Hematopoietic multipotent progenitor cell treated with erythropoietin and hydrocortisone succinate and interleukin-3 and kit ligand, for 8 days (in vitro differentiated cells): ENCODE data around the gene MMP10.

ENCODE experiments used
- DNase-seq: peaks from one replicate; pipeline ENCODE4 v3.0.0-alpha.2; 2015

The MMP10 gene

GRCh38 chr11:102780491-102780918 is at the start of gene MMP10:
Gene MMP10 (minus strand): TSS chr11:102780628. CDS start chr11:102780591, 37 bp downstream.
- no peak for DNase-seq

- no peak for DNase-seq
These were observed 49.0 kb upstream of the MMP10 start for GRCh38 chr11:102829316-102830000.

- no peak for DNase-seq
These were observed 44.1 kb upstream of the MMP10 start for GRCh38 chr11:102824556-102824955.

- no peak for DNase-seq
These were observed 39.1 kb upstream of the MMP10 start for GRCh38 chr11:102819491-102819890.

- no peak for DNase-seq
These were observed 33.1 kb upstream of the MMP10 start for GRCh38 chr11:102813484-102813883.

- no peak for DNase-seq
These were observed 31.8 kb upstream of the MMP10 start for GRCh38 chr11:102812188-102812587.

GRCh38 chr11:102810950-102811660 is 30.7 kb upstream of the MMP10 start:
- no peak for DNase-seq

- DNase-seq = peak; percentile 79
These were observed 29.5 kb upstream of the MMP10 start for GRCh38 chr11:102809971-102810370.

GRCh38 chr11:102807921-102808320 is 27.5 kb upstream of the MMP10 start:
- peak; percentile 51 for DNase-seq

GRCh38 chr11:102806296-102806695 is 25.9 kb upstream of the MMP10 start:
- no peak for DNase-seq

GRCh38 chr11:102802341-102802740 is 21.9 kb upstream of the MMP10 start:
- no peak for DNase-seq

- no peak for DNase-seq
These were observed 20.3 kb upstream of the MMP10 start for GRCh38 chr11:102800767-102801166.

GRCh38 chr11:102799681-102800340 is 19.4 kb upstream of the MMP10 start:
- no peak for DNase-seq

- DNase-seq = no peak
These were observed 17.8 kb upstream of the MMP10 start, which contains the start of gene MMP1 for GRCh38 chr11:102798012-102798746. Gene MMP1 (minus strand): TSS chr11:102798160. CDS start chr11:102798092, 68 bp downstream.

GRCh38 chr11:102794382-102794781 is 14.0 kb upstream of the MMP10 start:
- DNase-seq = peak; percentile 57

- no peak for DNase-seq
These were observed 13.4 kb upstream of the MMP10 start for GRCh38 chr11:102793677-102794290.

- DNase-seq = no peak
These were observed 12.2 kb upstream of the MMP10 start for GRCh38 chr11:102792604-102793003.

- no peak for DNase-seq
These were observed 11.0 kb upstream of the MMP10 start for GRCh38 chr11:102791271-102792036.

GRCh38 chr11:102788334-102788995 is 8.0 kb upstream of the MMP10 start:
- DNase-seq = no peak

GRCh38 chr11:102784380-102784779 is 4.0 kb upstream of the MMP10 start:
- DNase-seq = no peak

GRCh38 chr11:102783720-102784119 is 3.3 kb upstream of the MMP10 start:
- DNase-seq = no peak
